HepG2 (cell line): ENCODE data around the gene MRPS34. TPM values are rescaled to one million over a fixed set of nuclear protein-coding genes. Genes with fewer than 3 reads are reported as not detected.

Source experiments
- ATAC-seq: fragments of 200-7000 bp; cut with Tn5 transposase; 3 replicates; pipeline ENCODE4 v1.9.1; 2020; ENCODE audit warnings: mild to moderate bottlenecking, moderate library complexity
- BruUV-seq: library from RNA; stranded (reverse); fragments of 400-500 nt; replicated peaks from 2 replicates; lab custom pipeline; 2021; lab: Mats Ljungman, UMichigan
- CTCF ChIA-PET: fragments of 300-600 bp; formaldehyde crosslinking; extraction: SDS; loops from one replicate; lab custom pipeline; 2021; ENCODE audit warnings: low total read pairs, inconsistent platforms, low intra/inter-chr PET ratio; lab: Yijun Ruan, JAX
- POLR2A ChIA-PET: fragments of 350-600 bp; sonication (Branson Sonifier 250); formaldehyde crosslinking; loops from one replicate; lab custom pipeline; 2020; ENCODE audit warnings: antibody characterized with exemption, inconsistent platforms; lab: Yijun Ruan, JAX
- DNase-seq: peaks from one replicate; pipeline ENCODE4 v3.0.0-alpha.2; 2015; ENCODE audit warnings: low spot score
- FAIRE-seq: peaks from 3 replicates; lab custom pipeline; 2011; peaks lifted over from hg19 to GRCh38; lab: Jason Lieb, UNC
- H2AFZ ChIP-seq: one replicate; pipeline ENCODE4 v1.6.1; 2011; ENCODE audit warnings: low read length, inconsistent platforms
- H3K27ac ChIP-seq: fragments of 300-600 bp; 3 replicates; pipeline ENCODE4 v1.8.0; 2011; ENCODE audit warnings: mixed run types, mild to moderate bottlenecking, mixed read lengths, low read length, inconsistent platforms; ENCODE audit not compliant: insufficient read depth; ENCODE audit errors: extremely low read length
- H3K27me3 ChIP-seq, 2 experiments: fragments of 200-600 bp in 1 of 2; 2 replicates in 1 of 2; 3 replicates in 1 of 2; pipeline versions ENCODE4 v1.6.0 to v1.8.0; 2011; ENCODE audit warnings: low read length in 2 of 2, mild to moderate bottlenecking in 2 of 2, moderate library complexity in 2 of 2, inconsistent platforms in 1 of 2; ENCODE audit not compliant: insufficient read depth in 2 of 2, control insufficient read depth in 1 of 2
- H3K36me3 ChIP-seq, 2 experiments: fragments of 200-600 bp in 1 of 2; replicated peaks in 1 of 2; 2 replicates in 1 of 2; 3 replicates in 1 of 2; pipeline versions ENCODE4 v1.5.1 to v1.8.0; 2011; ENCODE audit warnings: low read length in 2 of 2, inconsistent platforms in 1 of 2; ENCODE audit not compliant: insufficient read depth in 2 of 2, control insufficient read depth in 1 of 2
- H3K4me1 ChIP-seq: 2 replicates; pipeline ENCODE4 v1.5.1; 2012; ENCODE audit warnings: low read length, inconsistent platforms; ENCODE audit not compliant: insufficient read depth
- H3K4me2 ChIP-seq: 2 replicates; pipeline ENCODE4 v1.6.0; 2011; ENCODE audit warnings: low read depth, low read length, inconsistent platforms
- H3K4me3 ChIP-seq, 3 experiments: fragments of 200-600 bp in 1 of 3; sonication (generic), shearing (Covaris generic) in 1 of 3; replicated peaks in 1 of 3; 2 replicates each; pipeline ENCODE4 v1.5.1; 2011 to 2016; ENCODE audit warnings: low read length in 3 of 3, inconsistent platforms in 2 of 3, low read depth in 2 of 3, mild to moderate bottlenecking in 2 of 3, control low read depth in 1 of 3, mixed read lengths in 1 of 3; ENCODE audit not compliant: insufficient read depth in 1 of 3
- H3K79me2 ChIP-seq: one replicate; pipeline ENCODE4 v1.6.1; 2011; ENCODE audit warnings: low read length, inconsistent platforms; ENCODE audit not compliant: insufficient read depth
- H3K9ac ChIP-seq: 2 replicates; pipeline ENCODE4 v1.6.0; 2011; ENCODE audit warnings: mild to moderate bottlenecking, low read depth, low read length, inconsistent platforms; ENCODE audit not compliant: insufficient read depth
- H3K9me3 ChIP-seq: 2 replicates; pipeline ENCODE4 v1.5.1; 2012; ENCODE audit warnings: mild to moderate bottlenecking, low read length
- H4K20me1 ChIP-seq: 2 replicates; pipeline ENCODE4 v1.6.0; 2011; ENCODE audit warnings: inconsistent platforms, mild to moderate bottlenecking, low read length, moderate library complexity; ENCODE audit not compliant: insufficient read depth
- AKAP8 ChIP-seq: sonication (generic); formaldehyde crosslinking; IDR thresholded peaks from 2 replicates; pipeline ENCODE4 v1.5.1; 2020; ENCODE audit warnings: mild to moderate bottlenecking, missing genetic modification reagents
- ATF1 ChIP-seq: IDR thresholded peaks from 2 replicates; pipeline ENCODE4 v1.6.1; 2016; ENCODE audit warnings: mild to moderate bottlenecking, control low read depth
- FOXP4 ChIP-seq: sonication (generic); formaldehyde crosslinking; IDR thresholded peaks from 2 replicates; pipeline ENCODE4 v1.4.0; 2020; ENCODE audit warnings: missing genetic modification reagents
- HOXD1 ChIP-seq: sonication (generic); formaldehyde crosslinking; IDR thresholded peaks from 2 replicates; pipeline ENCODE4 v1.5.0; 2020; ENCODE audit warnings: missing genetic modification reagents
- KDM1A ChIP-seq: IDR thresholded peaks from 2 replicates; pipeline ENCODE4 v1.6.1; 2016; ENCODE audit warnings: missing compliant biosample characterization
- KLF11 ChIP-seq: IDR thresholded peaks from 2 replicates; pipeline ENCODE4 v1.6.1; 2016; ENCODE audit warnings: missing compliant biosample characterization
- MED1 ChIP-seq: sonication (generic); formaldehyde crosslinking; IDR thresholded peaks from 2 replicates; pipeline ENCODE4 v1.4.0; 2020; ENCODE audit warnings: missing genetic modification reagents
- MIER3 ChIP-seq: IDR thresholded peaks from 2 replicates; pipeline ENCODE4 v1.6.1; 2016; ENCODE audit warnings: missing compliant biosample characterization, borderline replicate concordance
- NCOA1 ChIP-seq: sonication (generic); formaldehyde crosslinking; IDR thresholded peaks from 2 replicates; pipeline ENCODE4 v1.9.0; 2021; ENCODE audit warnings: missing genetic modification reagents
- NR2C2 ChIP-seq: sonication (generic); formaldehyde crosslinking; IDR thresholded peaks from 2 replicates; pipeline ENCODE4 v1.4.0; 2020; ENCODE audit warnings: missing genetic modification reagents, mild to moderate bottlenecking, moderate library complexity, borderline replicate concordance
- RFX5 ChIP-seq: IDR thresholded peaks from 2 replicates; pipeline ENCODE4 v1.6.1; 2011; ENCODE audit warnings: low read depth, low read length, improper control_type of control experiment
- SALL1 ChIP-seq: sonication (generic); formaldehyde crosslinking; IDR thresholded peaks from 2 replicates; pipeline ENCODE4 v1.8.0; 2022; ENCODE audit warnings: mild to moderate bottlenecking, missing genetic modification reagents
- SP1 ChIP-seq, 2 experiments: fragments of 450-650 bp in 1 of 2; sonication (generic) in 1 of 2; formaldehyde crosslinking in 1 of 2; IDR thresholded peaks; 2 replicates each; pipeline versions ENCODE4 v1.4.0 to v1.6.1; 2016 to 2020; ENCODE audit warnings: missing genetic modification reagents in 1 of 2
- ZBTB38 ChIP-seq: sonication (generic); formaldehyde crosslinking; IDR thresholded peaks from 2 replicates; pipeline ENCODE4 v1.5.1; 2020; ENCODE audit warnings: mild to moderate bottlenecking, missing genetic modification reagents
- ZNF362 ChIP-seq: sonication (generic); formaldehyde crosslinking; IDR thresholded peaks from 2 replicates; pipeline ENCODE4 v1.4.0; 2020; ENCODE audit warnings: missing genetic modification reagents, mild to moderate bottlenecking, borderline replicate concordance
- ZNF503 ChIP-seq: sonication (generic); formaldehyde crosslinking; IDR thresholded peaks from 2 replicates; pipeline ENCODE4 v1.4.0; 2020; ENCODE audit warnings: missing genetic modification reagents
- ZNF557 ChIP-seq: sonication (generic); formaldehyde crosslinking; IDR thresholded peaks from 2 replicates; pipeline ENCODE4 v1.4.0; 2020; ENCODE audit warnings: missing genetic modification reagents
- WGBS: methylation state at CpG from one replicate; pipeline ENCODE4 v1.1.6; 2017; ENCODE audit warnings: low lambda C conversion rate; 5-methylcytosine and 5-hydroxymethylcytosine counted together
- in situ Hi-C: cut with HindIII; loops from 2 replicates; pipeline ENCODE4 v1.10.0; 2017; ENCODE audit warnings: low pct_unique_long_range_greater_than_20kb; ENCODE audit not compliant: extremely low pct_ligation_motif_present
- intact Hi-C: fragments of 100-400 bp; cut with micrococcal nuclease; formaldehyde crosslinking; loops from one replicate; pipeline ENCODE4 v1.10.0; 2022; ENCODE audit not compliant: unreplicated experiment
- polyA plus RNA-seq, 8 experiments: library from polyadenylated mRNA; depleted of rRNA in 3 of 8; stranded (reverse) in 7 of 8; unstranded in 1 of 8; fragments of >200 nt; fragmentation: Illumina TruSeq in 4 of 8; extraction: Trizol in 4 of 8; gene quantifications; 2 replicates each; pipeline versions ENCODE4 v1.2.1 to v1.2.3, GENCODE V29; 2011 to 2016; ENCODE audit warnings: low read depth in 4 of 8, missing spikeins in 1 of 8, mixed read lengths in 1 of 8; ENCODE audit not compliant: insufficient read depth in 1 of 8
- total RNA-seq, 5 experiments: library from RNA; depleted of rRNA; stranded (reverse); fragments of >200 nt; fragmentation: Illumina TruSeq; extraction: Trizol; gene quantifications; 2 replicates each; pipeline ENCODE4 v1.2.3, GENCODE V29; 2016; ENCODE audit warnings: low read depth in 1 of 5

The MRPS34 gene
- total and polyA plus RNA-seq, 2 of the 13 experiments (the other 11 are each of a cell fraction or from before 2014, with no cell fraction given), result 63.5 to 131 TPM

- Histone ChIP-seq H3K9me3 (peaks cover 21% of the 10 kb centered on the region), H3K4me1 (peaks cover 25% of the 10 kb centered on the region), H4K20me1 (no peaks in the 10 kb centered on the region), H3K27me3 (no peaks in the 10 kb centered on the region), H3K4me2 (peak overlapping the region; percentile 92), H3K27ac (peak overlapping the region; percentile 65), H3K36me3 (no peaks in the 10 kb centered on the region), H3K4me3 (peak overlapping the region; percentile 53 to 75 (median 59)), H3K9ac (peak overlapping the region; percentile 73), H2AFZ (no peak overlapping the region), H3K79me2 (no peaks in the 10 kb centered on the region)
- CTCF ChIA-PET, result interaction anchor here (1.7 kb wide), 1 partner anchor 18 kb away, joined by 4 read pairs; no protein-coding TSS in a partner anchor
- in situ Hi-C loops, result no loop called here
- intact Hi-C loops, result loop anchor here (1.0 kb wide), 1 partner anchor 18 kb away; no protein-coding TSS in a partner anchor
- BruUV-seq, result no TSS peak
- POLR2A ChIA-PET, result interaction anchor here (0.5 to 5.5 kb wide), 12 partner anchors 11 to 361 kb away, joined by 3 to 57 read pairs (median 3); partner anchors contain the start of genes EME2, FAHD1, HAGH and MRPS34
- whole genome bisulfite sequencing, result 0% methylated on average over 3 of the region's 18 CpGs
- DNase-seq (peak; percentile 85), ATAC-seq (peak; percentile 91), FAIRE-seq (peak; percentile 48)
- TF ChIP-seq ZNF557 (CRISPR knock-in tag) (no peak), AKAP8 (peak; percentile 55), HOXD1 (CRISPR knock-in tag) (no peak), NR2C2 (peak; percentile 37; the same call in 1 of the 2 replicates), ATF1 (CRISPR knock-in tag) (no peak), KLF11 (CRISPR knock-in tag) (peak; percentile 68; the same call in 1 of the 2 replicates), RFX5 (no peak), MIER3 (CRISPR knock-in tag) (peak; percentile 70; the same call in 1 of the 2 replicates), KDM1A (CRISPR knock-in tag) (no peak; the same call in 1 of the 2 replicates), SALL1 (CRISPR knock-in tag) (peak; percentile 61; the same call in 1 of the 2 replicates), ZBTB38 (CRISPR knock-in tag) (peak; percentile 23; the same call in 1 of the 2 replicates), NCOA1 (0 out of 2 replicates have a peak, but pooled peaks have one; percentile 31), ZNF362 (CRISPR knock-in tag) (0 out of 2 replicates have a peak, but pooled peaks have one; percentile 36), ZNF503 (CRISPR knock-in tag) (no peak), MED1 (CRISPR knock-in tag) (peak; percentile 34; the same call in 1 of the 2 replicates), FOXP4 (peak; percentile 26; the same call in 1 of the 2 replicates), SP1 (IDR thresholded peaks at IDR 0.05) (no peak), SP1 (CRISPR knock-in tag; IDR thresholded peaks at IDR 0.05) (peak; percentile 54)
These were observed 21.4 kb upstream of the MRPS34 start for GRCh38 chr16:1794221-1794871.
